Activated CD4-positive, alpha-beta T cell treated with anti-CD3 and anti-CD28 coated beads, Interleukin-2, Interleukin-6, amounts not matched to agents 100 ng/mL and 50 ng/mL, durations not matched to agents 16 hours and 8 hours (primary cell): ENCODE results near the gene IL1RAPL2.
"Not testable (repeated sequence)": the region's sequence is repeated elsewhere in the genome, so short reads cannot be mapped to it uniquely, and the experiment has no call there.

Experiments used
- DNase-seq: peaks from one replicate; pipeline ENCODE4 v3.0.0-alpha.2; 2020

IL1RAPL2 gene

DNA sequence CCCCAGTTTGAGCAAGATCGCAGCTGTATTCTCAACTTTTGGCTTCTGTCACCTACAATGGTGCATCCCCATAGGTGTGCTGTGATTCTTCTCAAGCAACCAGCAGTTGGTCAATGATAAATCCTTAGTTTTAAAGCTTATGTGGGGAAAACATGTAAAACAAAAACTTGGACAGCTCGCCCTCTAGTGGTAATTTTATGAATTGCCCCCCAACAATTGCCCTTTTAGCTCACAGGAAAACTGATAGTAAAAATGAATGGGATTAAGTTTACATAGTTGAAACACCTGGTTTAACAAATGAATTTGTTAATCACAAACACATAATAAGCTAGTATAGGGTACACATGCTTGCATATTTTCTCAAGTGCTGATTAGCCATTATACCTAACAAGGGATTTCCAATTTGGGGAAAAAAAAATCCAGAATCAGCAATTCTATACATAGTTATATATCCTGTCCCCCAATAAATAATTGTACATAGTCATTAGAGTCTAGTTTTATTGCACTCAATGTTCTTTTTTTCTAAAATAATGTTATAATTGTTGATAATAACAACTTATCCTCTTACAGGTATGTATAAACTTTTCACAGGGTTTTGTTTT, 624.4 kb downstream of the IL1RAPL2 start:
- peak; percentile 43 for DNase-seq

GRCh38 chrX:105191878-105192277, 625.9 kb downstream of the IL1RAPL2 start:
- peak; percentile 5 for DNase-seq

DNA sequence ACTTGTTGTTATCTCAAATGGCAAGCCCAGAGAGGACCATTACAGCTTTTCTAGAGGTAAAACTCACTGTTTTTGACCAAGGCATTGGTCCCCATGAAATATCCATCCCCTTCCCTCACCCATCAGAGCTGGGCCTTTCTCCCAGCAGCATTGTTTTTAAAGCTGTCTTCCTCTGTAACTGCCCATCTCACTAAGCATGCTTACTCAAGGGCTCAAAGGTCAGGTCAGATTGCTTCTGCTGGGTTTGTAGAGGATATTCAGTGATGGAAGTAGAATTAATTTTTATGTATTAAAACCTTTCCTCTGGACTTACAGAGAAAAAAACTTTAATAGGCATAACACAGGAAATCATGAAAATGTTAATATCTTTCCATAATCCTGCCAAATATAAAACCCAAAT, 643.4 kb downstream of the IL1RAPL2 start:
- DNase-seq: no peak

GRCh38 chrX:105210258-105210657, 644.3 kb downstream of the IL1RAPL2 start:
- DNase-seq: no peak

DNA sequence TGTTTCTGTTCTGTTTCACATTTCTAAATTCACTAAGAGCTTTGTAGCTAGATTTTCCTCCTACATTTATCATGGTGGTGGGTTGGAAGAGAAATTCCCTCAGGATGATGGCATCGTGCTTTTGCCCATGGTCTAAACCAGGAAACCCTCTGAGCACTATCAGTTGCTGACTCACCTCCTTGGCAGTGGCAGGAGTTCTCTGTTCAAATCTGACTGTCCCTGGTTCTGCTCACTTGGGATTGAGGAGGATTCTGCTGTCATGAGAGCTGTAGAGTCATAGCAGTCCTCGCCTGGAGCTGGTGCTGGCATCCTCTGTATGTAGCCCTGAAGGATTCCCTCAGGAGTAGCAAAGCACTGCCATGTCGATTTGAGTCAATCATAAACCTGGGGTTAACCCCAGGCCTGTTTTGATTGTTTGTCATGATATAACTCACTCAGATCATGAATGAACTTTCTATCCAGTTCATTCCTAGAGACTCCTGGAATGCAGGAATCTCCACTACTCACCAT, 645.1 kb downstream of the IL1RAPL2 start:
- no peak for DNase-seq

DNA sequence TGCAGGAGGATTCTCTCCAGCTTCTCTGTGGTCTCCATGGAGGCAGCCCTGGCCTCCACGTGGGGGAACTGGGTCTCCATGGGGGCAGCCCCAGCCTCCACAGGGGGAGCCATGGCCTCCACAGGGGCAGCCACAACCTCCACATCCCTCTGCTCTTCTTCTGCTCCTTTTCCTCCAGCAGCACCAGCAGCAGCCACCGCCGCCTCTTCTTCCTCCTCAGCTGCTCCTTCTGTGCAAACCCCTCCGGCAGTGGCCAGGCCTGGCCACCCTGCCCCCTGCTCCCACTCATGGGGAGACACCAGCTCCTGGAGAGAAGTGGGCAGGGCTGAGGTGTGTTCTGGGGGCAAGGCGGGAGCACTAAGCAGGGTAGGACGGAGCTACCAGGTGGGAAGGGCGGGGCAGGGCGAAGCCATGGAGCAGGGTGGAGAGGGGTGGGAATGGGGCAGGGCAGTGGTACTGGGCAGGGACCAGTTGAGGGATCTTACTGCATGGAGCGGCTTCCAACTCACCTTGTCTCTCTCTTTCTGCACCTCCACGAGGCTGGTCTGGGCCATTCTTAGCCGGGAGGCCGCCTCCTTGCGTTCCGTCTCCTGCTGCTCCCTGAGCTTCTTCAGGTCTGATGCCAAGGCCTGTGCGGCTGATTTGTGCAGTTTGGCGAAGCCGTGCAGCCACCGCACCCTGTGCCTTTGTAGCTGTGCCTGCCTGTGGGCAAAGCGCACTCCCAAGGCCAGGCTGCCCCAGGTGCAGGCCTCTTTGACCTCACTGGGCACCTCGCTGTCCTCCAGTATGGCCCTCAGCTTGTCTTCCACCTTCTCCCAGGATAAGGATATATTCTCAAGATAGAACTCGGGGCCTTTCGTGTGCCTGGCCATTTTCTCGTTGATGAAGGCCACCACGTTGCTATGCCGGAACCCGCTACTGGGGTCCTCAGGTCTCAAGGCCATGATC, 653.7 kb downstream of the IL1RAPL2 start:
- DNase-seq: no peak

DNA sequence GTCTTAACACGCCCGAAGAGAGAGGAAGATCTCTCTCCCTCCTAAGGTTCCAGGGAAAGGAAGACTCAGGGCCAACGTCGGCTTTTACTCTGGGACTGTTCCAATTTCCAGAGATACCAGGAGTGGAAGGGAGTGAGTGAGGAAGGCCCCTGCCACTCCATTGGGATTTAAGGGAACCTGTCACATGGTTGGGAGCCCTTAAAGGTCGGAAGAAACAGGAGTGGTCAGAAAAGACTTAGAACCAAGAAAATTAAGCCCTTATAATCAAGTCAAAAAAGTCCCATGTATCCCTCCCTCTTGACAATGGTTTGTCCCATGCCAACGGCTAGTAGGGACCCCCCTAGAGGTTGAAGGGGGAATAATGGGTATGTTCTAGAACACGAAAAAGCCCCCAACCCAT, 654.6 kb downstream of the IL1RAPL2 start, which contains the start of gene TEX13A:
TSS of gene TEX13A (minus strand) at position 59 of the 400 bp plus-strand sequence. CDS start 297 bp downstream, outside the sequence.
- DNase-seq: no peak

- DNase-seq: no peak
These were observed 655.4 kb downstream of the IL1RAPL2 start for GRCh38 chrX:105221374-105221773.

- no peak for DNase-seq
These were observed 660.5 kb downstream of the IL1RAPL2 start for GRCh38 chrX:105226499-105226898.

DNA sequence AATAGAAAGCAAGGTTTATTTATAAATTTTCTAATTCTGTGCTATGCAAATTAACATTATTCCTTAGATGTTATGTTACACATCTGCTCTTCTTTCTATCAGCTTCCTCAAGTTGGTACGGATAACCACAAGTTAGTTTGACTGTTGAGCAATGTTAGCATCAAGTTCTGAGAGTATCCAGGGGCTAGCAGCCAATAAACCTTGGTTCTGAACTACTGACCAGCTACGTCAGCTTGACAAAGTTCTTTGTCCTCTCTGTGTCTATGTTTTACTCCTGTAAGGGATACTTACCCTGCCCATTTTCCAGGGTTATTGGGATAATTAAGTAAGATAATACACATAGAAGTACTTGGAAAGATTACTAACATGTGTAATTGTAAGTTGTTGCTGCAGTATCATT, 662.6 kb downstream of the IL1RAPL2 start:
- DNase-seq: no peak

DNA sequence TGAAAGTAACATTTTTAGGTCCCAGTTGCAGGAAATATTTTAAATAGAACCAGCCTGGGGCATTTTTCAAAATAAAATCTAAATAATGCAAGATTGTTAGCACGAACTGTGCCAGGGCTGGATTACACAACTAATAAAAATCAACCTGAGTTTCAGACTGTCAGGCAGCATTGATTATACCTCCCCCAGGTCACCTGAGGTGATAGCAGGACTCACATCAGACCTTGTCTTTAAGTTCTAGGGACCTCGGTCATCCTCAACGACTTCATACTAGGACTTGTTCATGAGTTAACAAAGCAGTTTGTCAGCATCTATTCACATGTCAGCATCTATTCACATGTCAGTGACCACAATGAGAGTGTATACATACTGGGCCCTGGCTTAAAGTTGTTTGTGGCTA, 663.1 kb downstream of the IL1RAPL2 start:
- no peak for DNase-seq

GRCh38 chrX:105237407-105237806, 671.4 kb downstream of the IL1RAPL2 start:
- DNase-seq: not testable (repeated sequence)

- no peak for DNase-seq
These were observed 675.1 kb downstream of the IL1RAPL2 start for GRCh38 chrX:105241056-105241455.

GRCh38 chrX:105260291-105261043, 694.5 kb downstream of the IL1RAPL2 start:
- no peak for DNase-seq

DNA sequence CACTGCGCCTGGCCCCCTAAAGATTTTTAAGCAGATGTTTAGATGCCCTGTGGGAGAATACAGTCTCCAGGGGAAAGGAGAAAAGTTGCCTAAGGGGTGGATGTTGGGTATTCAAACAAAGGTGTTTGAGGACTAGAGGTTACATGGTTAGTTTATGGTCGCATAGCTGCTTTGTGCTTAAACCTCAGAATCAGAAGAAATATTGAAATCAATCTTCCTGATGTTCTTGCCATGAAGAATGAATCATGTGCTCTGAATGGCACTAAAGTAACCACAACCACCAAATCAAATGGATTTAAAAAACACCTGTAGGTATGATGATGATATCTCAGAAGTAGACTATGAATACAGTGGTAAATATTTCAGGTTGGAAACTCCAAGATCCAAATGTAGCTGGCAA, 697.2 kb downstream of the IL1RAPL2 start:
- no peak for DNase-seq

GRCh38 chrX:105263801-105264200, 697.8 kb downstream of the IL1RAPL2 start:
- no peak for DNase-seq

DNA sequence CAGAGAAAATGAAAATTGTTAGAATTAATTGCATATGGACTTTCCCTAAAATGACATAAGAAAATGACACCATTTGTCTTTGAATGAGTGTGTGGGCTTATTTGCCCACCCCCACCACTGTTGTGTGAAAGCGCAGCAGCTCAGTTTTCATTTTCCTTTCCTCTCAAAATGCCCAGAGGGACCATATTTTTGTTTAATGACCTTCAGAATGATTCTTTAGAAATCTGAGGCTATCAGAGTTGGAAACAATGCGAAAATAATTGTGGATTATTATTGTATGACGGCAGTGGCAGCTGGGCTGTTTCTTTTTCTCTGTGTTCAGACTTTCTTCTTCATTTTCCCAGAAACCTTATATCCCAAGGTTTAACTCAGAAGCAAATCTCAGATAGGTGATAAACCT, 699.1 kb downstream of the IL1RAPL2 start:
- DNase-seq: no peak

DNA sequence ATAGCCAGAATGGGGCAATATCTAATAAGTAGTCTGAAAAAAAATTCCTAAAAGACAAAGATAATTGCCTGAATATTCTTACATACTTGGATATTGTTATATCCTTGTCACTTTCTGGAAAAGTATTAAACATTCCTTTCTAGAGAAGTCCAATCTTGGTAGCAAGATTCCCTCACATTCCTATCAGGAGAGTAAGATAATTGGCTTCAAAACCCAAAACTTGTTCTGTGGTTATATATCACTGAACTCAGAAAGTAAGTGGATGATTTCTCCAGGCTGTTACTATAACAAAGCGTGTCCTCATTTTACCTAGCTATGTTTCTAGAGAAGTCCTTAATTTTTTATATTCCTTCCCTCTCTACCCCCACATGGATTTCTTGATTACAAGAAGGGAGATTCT, 700.5 kb downstream of the IL1RAPL2 start:
- no peak for DNase-seq

GRCh38 chrX:105267167-105267566, 701.2 kb downstream of the IL1RAPL2 start:
- no peak for DNase-seq

GRCh38 chrX:105269386-105269785, 703.4 kb downstream of the IL1RAPL2 start:
- no peak for DNase-seq

GRCh38 chrX:105273326-105273725, 707.3 kb downstream of the IL1RAPL2 start:
- DNase-seq: no peak

DNA sequence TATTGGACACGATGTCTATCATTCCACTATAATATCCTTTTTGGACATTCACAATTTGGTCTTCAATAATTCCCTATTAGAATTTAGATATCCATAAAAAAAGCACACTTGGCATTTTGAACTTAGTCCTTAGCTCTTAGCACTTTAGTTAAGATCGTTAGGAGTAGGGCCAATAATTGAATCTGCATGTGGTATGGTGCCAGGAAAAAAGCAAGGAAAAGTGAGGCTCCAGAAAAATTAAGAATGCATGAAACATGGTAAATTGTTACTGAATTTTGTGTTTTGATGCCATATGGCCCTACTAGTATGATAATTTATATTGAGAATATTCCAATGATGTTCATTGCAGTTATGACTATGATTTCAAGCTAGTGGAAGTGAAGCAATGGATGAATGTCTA, 708.1 kb downstream of the IL1RAPL2 start:
- no peak for DNase-seq

DNA sequence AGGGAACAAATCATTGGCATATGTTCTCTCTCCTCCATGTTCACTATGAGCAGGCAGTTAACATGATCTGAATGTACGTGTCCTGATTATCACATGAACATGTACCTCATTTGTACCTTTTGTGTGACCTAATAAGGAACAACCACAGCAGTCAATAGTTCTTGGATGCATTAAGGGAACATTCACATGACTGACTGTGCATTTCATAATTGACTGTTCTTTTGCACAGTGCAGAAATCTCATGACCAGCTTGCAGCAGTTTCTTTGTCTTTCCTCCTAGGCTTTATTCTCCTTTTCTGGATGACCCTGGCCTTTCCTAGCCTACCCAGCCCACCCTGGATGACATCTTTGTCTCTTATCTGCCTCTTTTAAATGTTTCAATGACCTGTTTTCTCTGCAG, 711.1 kb downstream of the IL1RAPL2 start:
- DNase-seq: no peak
